Stimulated activated CD8-positive, alpha-beta memory T cell treated with anti-CD3 and anti-CD28 coated beads, Interleukin-4, amount 100 ng/mL, for 1 hour (primary cell): ENCODE measurements around the gene SEMA4B.
"Not testable (repeated sequence)": the region's sequence is repeated elsewhere in the genome, so short reads cannot be mapped to it uniquely, and the experiment has no call there.

Experiments used
- DNase-seq, 2 donors: peaks; one replicate each; pipeline ENCODE4 v3.0.0-alpha.2; 2020; ENCODE audit warnings: low read depth in 2 of 2, low spot score in 1 of 2

The SEMA4B gene, protein sequence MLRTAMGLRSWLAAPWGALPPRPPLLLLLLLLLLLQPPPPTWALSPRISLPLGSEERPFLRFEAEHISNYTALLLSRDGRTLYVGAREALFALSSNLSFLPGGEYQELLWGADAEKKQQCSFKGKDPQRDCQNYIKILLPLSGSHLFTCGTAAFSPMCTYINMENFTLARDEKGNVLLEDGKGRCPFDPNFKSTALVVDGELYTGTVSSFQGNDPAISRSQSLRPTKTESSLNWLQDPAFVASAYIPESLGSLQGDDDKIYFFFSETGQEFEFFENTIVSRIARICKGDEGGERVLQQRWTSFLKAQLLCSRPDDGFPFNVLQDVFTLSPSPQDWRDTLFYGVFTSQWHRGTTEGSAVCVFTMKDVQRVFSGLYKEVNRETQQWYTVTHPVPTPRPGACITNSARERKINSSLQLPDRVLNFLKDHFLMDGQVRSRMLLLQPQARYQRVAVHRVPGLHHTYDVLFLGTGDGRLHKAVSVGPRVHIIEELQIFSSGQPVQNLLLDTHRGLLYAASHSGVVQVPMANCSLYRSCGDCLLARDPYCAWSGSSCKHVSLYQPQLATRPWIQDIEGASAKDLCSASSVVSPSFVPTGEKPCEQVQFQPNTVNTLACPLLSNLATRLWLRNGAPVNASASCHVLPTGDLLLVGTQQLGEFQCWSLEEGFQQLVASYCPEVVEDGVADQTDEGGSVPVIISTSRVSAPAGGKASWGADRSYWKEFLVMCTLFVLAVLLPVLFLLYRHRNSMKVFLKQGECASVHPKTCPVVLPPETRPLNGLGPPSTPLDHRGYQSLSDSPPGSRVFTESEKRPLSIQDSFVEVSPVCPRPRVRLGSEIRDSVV

DNA sequence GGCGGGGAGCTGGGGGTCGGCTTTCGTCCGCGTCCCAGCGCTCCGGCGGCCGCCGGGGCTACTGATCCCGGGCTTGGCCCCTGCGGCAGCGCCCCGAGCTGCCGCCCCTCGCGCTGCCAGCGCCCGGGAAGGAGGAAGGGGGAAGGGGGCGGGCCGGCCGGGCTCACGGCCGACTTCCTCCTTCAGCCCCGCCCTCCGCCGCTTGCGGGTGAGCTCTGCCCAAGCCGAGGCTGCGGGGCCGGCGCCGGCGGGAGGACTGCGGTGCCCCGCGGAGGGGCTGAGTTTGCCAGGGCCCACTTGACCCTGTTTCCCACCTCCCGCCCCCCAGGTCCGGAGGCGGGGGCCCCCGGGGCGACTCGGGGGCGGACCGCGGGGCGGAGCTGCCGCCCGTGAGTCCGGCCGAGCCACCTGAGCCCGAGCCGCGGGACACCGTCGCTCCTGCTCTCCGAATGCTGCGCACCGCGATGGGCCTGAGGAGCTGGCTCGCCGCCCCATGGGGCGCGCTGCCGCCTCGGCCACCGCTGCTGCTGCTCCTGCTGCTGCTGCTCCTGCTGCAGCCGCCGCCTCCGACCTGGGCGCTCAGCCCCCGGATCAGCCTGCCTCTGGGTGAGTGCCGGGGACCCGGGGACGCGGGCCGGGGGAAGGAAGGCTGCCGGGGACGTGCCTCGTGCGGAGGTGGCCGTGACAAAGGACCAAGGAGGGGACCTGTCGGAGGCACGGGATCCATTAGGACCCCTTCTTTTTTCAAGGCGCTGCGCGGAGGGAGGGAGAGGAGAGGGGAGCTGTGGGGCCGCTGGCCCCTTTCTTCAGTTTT, at the start of gene SEMA4B:
TSS of gene SEMA4B (plus strand) at position 201 of the 814 bp plus-strand sequence. CDS start at position 450, 249 bp downstream.
- peak; percentile 32 to 40 for DNase-seq

DNA sequence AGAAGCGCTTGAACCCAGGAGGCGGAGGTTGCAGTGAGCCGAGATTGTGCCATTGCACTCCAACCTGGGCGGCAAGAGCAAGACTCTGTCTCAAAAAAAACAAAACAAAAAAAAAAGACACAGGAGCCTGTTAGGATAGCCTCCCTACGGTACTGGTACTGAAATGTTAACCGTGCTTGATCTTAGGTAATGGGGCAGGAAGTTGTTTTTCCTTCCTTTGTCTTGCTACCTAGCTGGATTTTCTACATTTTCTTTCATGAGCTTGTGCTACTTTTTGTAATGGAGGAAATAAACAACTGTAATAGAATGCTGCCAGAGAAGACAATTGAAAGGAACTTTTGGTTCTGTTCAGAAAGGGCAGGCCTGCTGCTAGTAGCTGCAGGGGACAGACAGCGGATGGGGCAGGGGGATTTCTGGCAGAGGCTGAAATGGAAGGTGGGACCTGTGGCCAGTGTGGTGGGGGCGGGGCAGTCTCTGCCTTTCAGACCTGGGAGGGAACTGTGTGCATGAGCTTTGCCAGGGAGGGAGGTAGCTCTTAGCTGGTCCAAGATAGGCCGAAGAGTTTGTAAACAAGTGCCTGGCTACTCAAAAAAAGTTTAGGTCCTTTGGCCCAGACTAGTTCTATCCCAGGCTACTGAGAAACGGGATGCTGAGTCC, 49.0 kb upstream of the SEMA4B start:
- no peak for DNase-seq

DNA sequence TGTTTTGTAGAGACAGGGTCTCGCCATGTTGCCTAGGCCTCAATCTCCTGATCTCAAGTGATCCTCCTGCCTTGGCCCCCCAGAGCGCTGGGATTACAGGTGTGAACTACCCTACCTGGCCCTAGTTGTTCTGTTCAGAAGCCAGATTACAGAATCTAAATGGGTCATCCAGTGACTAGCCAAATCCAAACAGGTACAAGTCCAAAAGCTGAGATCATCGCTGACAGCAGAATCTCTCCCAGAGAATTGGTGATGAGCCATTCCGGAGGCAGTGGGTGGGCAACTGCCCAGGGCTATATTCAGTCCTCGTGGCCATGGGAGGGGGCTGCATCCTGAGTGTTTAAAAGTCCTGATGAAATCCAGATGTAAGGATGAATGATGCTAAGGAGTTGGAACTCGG, 47.5 kb upstream of the SEMA4B start:
- no peak for DNase-seq

DNA sequence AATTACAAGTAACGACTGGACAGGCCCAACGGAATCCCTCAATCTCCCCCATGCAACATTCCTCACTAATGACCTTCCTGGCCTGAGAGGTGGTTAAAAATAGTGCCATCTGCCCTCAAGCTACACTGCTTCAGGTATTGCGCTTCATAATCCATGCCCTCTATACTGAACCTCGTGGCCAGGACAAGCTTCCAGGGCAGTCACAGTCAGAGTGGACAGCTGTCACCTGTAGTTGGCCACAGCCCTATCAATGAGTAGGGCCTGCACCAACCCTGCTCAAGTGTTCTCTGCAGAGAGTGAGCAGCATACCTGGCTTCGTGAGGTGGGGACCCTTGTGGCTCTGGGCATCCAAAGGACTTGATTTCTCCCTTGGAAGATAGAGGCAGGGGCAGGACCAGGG, 46.9 kb upstream of the SEMA4B start:
- no peak for DNase-seq

DNA sequence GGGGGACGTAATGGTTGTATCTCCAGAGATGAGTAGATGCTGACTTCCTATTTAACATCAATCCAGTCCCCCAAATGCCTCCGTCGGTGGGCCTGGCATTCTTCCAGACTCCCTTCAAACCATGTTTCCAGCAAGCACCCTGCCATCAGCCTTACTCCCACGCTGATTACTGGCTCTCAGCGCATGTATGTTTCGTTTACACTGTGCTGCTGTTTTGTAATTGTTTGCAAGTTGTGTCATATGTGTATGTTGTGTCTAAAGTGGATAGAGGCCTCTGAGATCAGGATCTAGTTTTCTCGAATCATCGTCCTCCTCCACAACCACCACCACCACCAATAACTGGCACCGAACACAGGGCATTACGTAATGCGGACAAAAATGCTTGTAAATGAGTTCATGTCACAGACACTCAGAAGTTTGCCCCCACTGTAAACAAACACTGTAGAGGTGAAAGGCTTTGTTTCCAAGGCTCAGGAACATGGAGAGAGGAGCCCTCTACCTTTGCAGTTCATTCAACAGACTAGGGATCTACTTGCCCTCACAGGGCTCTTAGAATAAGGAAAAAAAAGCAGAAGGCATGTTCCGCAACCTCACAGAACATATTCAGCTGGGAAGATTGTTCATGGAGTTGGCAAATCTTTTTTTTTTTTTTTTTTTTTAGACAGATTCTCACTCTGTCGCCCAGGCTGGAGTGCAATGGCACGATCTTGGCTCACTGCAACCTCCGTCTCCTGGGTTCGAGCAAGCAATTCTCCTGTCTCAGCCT, 46.1 kb upstream of the SEMA4B start:
- DNase-seq, result no peak

DNA sequence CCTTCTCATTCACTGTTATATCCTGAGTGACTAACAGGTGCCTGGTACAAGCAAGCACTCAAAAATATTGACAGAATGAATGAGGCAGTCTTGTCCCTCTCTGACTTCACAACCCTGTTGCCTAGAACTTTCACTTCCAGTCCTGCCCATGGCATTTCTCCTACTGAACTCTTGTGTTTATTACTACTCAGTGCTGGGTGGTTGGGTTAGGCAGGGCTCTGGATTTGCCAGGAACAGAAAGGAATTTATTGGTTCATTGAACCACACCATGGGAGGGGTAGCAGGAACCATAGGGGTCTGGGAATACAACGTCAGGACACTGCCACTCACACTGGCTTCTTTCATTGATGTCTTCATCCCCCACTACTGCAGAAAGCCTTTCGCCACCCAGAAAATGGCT, 41.9 kb upstream of the SEMA4B start:
- DNase-seq, result no peak

DNA sequence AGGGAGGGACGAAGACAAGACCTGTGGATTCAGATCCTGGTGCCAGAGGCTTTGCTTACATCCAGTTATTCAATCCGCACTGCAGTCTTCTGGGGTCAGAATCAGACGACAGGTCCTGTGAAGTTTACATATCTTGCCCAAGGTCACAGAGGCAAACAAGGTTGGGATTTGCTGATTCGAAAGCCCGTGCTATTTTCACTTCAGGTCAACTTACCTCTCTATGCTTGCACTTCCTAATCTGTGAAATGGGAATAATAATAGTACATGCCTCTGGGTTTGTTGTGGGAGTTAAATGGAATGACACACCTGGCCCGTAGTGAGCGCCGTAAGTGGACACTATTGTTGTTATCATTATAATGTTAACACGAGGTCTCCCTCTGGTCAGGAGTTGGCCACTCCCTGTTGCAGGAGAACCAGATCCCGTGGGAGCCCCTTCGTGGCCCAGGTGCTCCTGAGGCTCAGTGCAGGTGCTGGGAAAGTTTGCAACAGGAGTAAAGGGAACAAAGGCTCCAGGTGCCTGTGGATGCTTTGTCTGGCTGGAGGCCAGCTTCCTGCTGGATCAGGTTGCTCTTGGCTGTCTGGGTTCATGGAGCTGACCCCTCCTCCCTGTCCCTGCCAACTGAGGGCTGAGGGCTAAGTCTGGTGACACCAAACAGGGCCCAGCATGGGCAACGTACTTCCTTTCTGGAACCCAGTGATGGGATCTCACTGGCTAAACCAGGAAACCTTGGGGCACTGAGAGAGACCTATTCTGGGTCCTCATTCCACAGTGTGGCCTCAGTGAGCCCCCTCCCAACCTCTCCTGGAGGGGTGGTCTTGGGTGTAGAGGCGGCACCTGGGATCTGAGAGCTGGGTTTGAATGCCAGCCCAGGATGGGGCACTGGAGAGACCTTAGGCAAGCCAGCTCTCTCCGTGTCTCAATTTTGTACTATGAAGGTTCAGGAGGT, 40.1 kb upstream of the SEMA4B start:
- DNase-seq, result no peak

DNA sequence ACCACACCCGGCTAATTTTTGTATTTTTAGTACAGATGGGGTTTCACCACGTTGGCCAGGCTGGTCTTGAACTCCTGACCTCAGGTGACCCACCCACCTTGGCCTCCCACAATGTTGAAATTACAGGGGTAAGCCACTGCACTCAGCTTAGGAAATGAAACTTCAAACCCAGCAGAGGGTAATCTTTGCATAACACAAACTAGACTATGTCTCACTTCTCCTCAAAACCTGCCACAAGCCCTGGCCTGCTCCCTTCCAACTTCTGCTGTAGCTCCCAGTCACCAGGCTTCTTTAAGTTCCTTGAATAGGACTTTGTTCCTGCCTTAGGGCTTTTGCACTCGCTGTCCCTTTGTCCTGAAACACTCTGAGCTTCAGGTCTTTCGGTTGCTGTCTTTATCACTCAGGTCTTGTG, 39.2 kb upstream of the SEMA4B start:
- no peak for DNase-seq

DNA sequence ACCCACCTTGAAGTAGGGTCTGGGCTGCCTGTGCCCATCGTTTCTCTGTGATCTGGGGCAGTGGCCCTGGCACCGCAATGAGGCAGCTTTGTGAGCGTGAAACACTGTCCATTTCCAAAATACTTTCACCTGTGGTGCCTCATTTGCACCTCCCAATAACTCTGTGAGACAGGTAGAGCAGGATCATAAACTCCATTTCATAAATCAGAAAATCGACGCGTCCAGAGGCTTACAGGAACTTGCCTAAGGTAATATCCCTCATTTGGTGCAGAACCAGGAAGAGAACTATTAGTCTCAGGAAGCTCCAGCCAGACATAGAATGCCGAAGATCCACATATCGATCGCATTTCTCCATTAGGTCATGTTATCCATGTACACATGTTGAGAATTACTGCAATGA, 38.2 kb upstream of the SEMA4B start:
- no peak for DNase-seq

DNA sequence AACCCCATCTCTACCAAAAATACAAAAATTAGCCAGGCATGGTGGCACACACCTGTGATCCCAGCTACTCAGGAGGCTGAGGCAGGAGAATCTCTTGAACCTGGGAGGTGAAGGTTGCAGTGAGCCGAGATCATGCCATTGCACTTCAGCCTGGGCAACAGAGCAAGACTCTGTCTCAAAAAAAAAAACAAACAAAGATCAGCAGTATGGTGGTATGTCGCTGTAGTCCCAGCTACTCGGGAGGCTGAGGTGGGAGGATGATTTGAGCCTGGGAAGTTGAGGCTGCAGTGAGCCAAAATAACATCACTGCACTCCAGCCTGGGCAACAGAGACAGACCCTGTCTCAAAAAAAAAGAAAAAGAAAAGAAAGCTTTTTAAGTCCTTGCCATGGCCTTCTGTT, 36.9 kb upstream of the SEMA4B start:
- DNase-seq, result not testable (repeated sequence)

DNA sequence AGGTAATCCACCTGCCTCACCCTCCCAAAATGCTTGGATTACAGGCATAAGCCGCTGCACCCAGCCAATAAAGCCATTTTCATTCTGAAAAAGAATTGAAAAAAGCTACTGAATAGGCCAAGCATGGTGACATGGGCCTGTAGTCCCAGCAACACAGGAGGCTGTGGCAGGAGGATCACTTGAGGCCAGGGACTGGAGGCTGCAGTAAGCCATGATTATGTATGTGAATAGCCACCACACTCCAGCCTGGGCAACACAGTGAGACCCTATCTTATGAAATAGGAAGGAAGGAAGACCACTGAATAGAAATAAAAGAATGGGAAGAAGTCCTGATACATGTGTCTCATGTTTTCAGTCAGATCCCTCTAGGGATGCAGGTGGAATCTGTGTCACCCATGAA, 36.0 kb upstream of the SEMA4B start:
- DNase-seq, result no peak

DNA sequence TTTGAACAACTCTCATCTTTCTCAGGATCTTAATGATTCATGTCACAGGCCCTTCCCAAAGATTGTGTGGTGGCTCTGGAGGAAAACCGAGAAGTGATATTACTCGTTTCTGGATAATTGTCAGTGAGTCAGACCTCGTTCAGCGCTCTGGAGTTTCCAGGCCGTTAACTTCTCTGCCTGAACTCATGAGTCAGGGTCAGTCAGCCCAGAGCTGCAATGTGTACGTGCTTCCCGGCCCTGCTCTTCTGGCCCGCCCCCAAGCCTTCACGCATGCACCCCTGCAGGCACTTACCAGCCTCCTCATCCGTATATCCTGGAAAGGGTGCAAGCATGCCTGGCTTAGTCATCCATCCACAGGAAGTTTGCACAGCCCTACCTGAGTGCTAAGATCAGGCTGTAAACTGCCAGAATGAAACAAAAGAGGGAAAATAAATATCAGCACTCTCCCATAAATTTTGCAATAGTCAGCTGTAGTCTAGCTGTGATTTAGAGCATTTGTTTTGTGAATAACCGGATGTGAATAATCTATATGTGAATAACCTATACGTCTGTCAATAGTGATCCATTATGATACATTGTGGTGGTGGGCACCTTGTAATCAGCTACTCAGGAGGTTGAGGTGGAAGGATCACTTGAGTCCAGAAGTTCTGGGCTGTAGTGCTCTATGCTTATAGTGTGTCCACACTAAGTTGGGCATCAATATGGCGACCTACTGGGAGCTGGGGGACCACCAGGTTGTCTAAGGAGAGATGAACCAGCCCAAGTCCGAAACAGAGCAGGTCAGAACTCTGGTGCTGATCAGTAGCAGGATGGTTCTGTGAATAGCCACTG, 35.3 kb upstream of the SEMA4B start:
- no peak for DNase-seq

DNA sequence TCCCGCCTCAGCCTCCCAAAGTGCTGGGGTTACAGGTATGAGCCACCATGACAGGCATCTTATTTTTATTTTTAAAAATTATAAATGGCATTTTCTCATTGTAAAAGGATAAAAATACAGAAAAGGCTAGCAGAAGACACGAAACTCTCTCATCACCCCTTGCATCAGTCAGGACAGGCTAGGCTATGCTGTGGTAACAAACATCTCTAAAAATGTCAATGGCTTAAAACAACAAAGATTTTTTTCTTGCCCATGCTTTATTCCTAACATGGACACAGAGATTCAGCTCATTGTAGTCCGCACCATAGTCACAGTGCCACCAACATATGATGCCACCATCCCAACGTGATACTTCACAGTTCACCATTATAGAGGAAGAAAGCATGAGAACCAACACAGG, 34.0 kb upstream of the SEMA4B start:
- DNase-seq, result no peak

DNA sequence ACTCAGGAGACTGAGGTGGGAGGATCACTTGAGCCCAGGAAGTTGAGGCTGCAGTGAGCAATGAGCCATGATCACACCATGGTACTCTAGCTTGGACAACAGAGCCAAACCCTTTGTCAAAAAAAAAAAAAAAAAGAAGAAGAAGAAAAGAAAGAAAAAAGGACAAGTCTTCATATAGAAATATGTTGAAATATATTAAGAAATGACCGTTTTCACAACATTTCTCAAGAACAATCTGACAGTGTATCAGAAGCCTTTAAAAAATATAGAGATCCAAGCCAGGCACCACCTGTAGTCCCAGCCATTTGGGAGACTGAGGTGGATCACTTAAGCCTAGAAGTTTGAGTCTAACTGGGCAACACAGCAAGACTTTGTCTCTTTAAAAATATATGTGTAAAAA, 29.5 kb upstream of the SEMA4B start:
- DNase-seq, result no peak

DNA sequence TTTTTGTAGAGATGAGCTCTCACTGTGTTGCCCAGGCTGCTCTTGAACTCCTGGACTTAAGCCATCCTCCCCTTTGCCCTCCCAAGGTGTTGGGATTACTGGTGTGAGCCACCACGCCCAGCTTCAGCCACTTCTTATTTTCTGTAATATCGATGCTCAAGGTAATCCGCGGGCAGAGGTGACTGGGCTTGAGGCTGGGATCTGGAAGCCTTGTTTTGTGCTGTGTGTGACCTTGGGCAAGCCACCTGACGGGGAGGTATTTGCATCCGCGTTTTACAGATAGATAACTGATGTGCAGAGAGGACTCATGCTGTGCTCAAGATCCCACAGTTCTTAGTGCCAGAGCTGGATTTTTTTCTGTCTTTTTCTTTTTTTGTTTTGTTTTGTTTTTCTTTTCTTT, 27.8 kb upstream of the SEMA4B start:
- no peak for DNase-seq

DNA sequence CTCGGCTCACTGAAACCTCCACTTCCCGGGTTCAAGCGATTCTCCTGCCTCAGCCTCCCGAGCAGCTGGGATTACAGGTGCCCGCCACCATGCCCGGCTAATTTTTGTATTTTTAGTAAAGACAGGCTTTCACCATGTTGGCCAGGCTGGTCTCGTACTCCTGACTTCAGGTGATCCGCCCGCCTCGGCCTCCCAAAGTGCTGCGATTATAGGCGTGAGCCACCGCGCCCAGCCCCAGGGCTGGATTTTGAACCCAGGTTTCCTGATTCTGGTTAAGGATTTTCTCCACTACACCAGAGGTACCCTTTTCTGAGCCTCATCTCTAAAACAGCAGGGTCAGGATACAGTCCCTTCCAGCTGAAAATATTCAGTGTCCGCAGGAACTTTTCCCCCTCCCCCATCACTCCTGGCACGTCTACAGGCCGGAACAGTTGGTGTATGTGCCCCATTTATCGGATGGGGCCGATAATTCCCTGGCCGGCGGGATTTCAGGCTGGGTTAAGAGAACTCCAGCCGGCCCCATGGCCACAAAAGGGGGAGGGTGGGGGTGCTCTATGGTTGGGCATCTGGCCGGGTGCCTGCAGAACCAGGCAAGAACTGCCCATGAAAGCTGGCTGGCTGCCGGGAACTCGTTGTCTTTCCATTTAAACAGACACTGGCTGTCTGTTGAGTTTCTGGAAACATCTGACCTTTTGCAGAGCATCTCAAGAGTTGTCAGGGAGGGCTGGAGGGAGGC, 26.8 kb upstream of the SEMA4B start:
- no peak for DNase-seq

DNA sequence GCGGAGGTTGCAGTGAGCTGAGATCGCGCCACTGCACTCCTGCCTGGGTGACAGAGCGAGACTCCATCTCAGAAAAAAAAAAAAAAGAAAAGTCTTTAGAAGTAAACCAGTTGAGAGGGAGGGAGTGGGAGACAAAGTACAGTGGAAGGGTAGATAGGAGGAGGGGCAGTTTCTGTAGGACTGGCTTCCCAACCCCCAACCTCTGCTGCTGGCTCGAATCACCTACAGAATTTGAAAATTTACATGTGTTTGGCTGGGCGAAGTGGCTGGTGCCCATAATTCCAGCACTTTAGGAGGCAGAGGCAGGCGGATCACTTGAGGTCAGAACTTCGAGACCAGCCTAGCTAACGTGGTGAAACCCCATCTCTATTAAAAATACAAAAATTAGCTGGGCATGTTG, 24.1 kb upstream of the SEMA4B start:
- no peak for DNase-seq
